ENCODE measurements around the gene DUSP22.

Gene DUSP22

GRCh38 chr6:299104-299980, 7.1 kb downstream of the DUSP22 start:
- Mint-ChIP-seq H3K4me1 (peaks cover 28% of the 10 kb centered on the region), H3K27ac (no peak overlapping the region), H3K9me3 (no peaks in the 10 kb centered on the region), H3K4me3 (no peak overlapping the region), H3K36me3 (no peaks in the 10 kb centered on the region)
- no peak for DNase-seq (ENCODE audit: low spot score in 2 of 2)
- no peak for ATAC-seq

- DNase-seq (ENCODE audit: low spot score in 2 of 2) (no peak), ATAC-seq (no peak)
- Mint-ChIP-seq H3K4me1 (peaks cover 21% of the 10 kb centered on the region), H3K27ac (no peak overlapping the region), H3K9me3 (no peaks in the 10 kb centered on the region), H3K36me3 (no peaks in the 10 kb centered on the region), H3K4me3 (no peak overlapping the region)
Observed at GRCh38 chr6:300026-300425, 7.7 kb downstream of the DUSP22 start.

- DNase-seq (ENCODE audit: low spot score in 2 of 2) (no peak), ATAC-seq (no peak)
- H3K27ac Mint-ChIP-seq, result no peak overlapping the region
- no peak overlapping the region for H3K4me3 Mint-ChIP-seq
- H3K36me3 Mint-ChIP-seq, result no peaks in the 10 kb centered on the region
- H3K4me1 Mint-ChIP-seq, result peaks cover 21% of the 10 kb centered on the region
- no peaks in the 10 kb centered on the region for H3K9me3 Mint-ChIP-seq
Observed at GRCh38 chr6:300494-301198, 8.4 kb downstream of the DUSP22 start.

GRCh38 chr6:301526-301925, 9.2 kb downstream of the DUSP22 start:
- ATAC-seq, result no peak
- no peak for DNase-seq (ENCODE audit: low spot score in 2 of 2)
- no peaks in the 10 kb centered on the region for H3K36me3 Mint-ChIP-seq

GRCh38 chr6:301929-302705, 9.8 kb downstream of the DUSP22 start:
- Mint-ChIP-seq H3K36me3 (no peaks in the 10 kb centered on the region), H3K9me3 (no peaks in the 10 kb centered on the region), H3K4me1 (peaks cover 9% of the 10 kb centered on the region), H3K4me3 (no peak overlapping the region), H3K27ac (no peak overlapping the region)
- no peak for DNase-seq (ENCODE audit: low spot score in 2 of 2)
- no peak for ATAC-seq

More at GRCh38 chr6:301526-301925, 9.2 kb downstream of the DUSP22 start:
- Mint-ChIP-seq H3K4me1 (peaks cover 15% of the 10 kb centered on the region), H3K4me3 (no peak overlapping the region), H3K9me3 (no peaks in the 10 kb centered on the region), H3K27ac (no peak overlapping the region)

GRCh38 chr6:302760-303159, 10.5 kb downstream of the DUSP22 start:
- H3K27ac Mint-ChIP-seq, result no peak overlapping the region
- H3K36me3 Mint-ChIP-seq, result no peaks in the 10 kb centered on the region
- DNase-seq (ENCODE audit: low spot score in 2 of 2) (no peak), ATAC-seq (no peak)
- no peak overlapping the region for H3K4me3 Mint-ChIP-seq
- peaks cover 2% of the 10 kb centered on the region for H3K4me1 Mint-ChIP-seq
- H3K9me3 Mint-ChIP-seq, result no peaks in the 10 kb centered on the region

- no peak for DNase-seq (ENCODE audit: low spot score in 2 of 2)
- Mint-ChIP-seq H3K27ac (no peak overlapping the region), H3K36me3 (no peaks in the 10 kb centered on the region), H3K9me3 (no peaks in the 10 kb centered on the region), H3K4me1 (no peaks in the 10 kb centered on the region), H3K4me3 (no peak overlapping the region)
- ATAC-seq, result no peak
Observed at GRCh38 chr6:303263-303662, 11.0 kb downstream of the DUSP22 start.

GRCh38 chr6:303948-304558, 11.8 kb downstream of the DUSP22 start:
- H3K9me3 Mint-ChIP-seq, result no peaks in the 10 kb centered on the region
- DNase-seq (ENCODE audit: low spot score in 2 of 2), result no peak
- H3K27ac Mint-ChIP-seq, result no peak overlapping the region
- no peaks in the 10 kb centered on the region for H3K36me3 Mint-ChIP-seq
- no peak for ATAC-seq
- H3K4me3 Mint-ChIP-seq, result no peak overlapping the region
- H3K4me1 Mint-ChIP-seq, result no peaks in the 10 kb centered on the region

GRCh38 chr6:304833-305370, 12.6 kb downstream of the DUSP22 start:
- H3K9me3 Mint-ChIP-seq, result no peaks in the 10 kb centered on the region
- H3K36me3 Mint-ChIP-seq, result no peaks in the 10 kb centered on the region
- no peak overlapping the region for H3K4me3 Mint-ChIP-seq
- H3K4me1 Mint-ChIP-seq, result peaks cover 4% of the 10 kb centered on the region
- no peak for DNase-seq (ENCODE audit: low spot score in 2 of 2)
- H3K27ac Mint-ChIP-seq, result no peak overlapping the region
- ATAC-seq, result no peak

- Mint-ChIP-seq H3K4me1 (peaks cover 7% of the 10 kb centered on the region), H3K36me3 (no peaks in the 10 kb centered on the region), H3K27ac (no peak overlapping the region), H3K9me3 (no peaks in the 10 kb centered on the region), H3K4me3 (no peak overlapping the region)
- ATAC-seq (peak; percentile 75), DNase-seq (ENCODE audit: low spot score in 2 of 2) (peak in 1 of 2 donors; percentile 72)
Observed at GRCh38 chr6:305371-306206, 13.3 kb downstream of the DUSP22 start.

- Mint-ChIP-seq H3K27ac (no peak overlapping the region), H3K4me3 (no peak overlapping the region)
Observed at GRCh38 chr6:306641-307061, 14.4 kb downstream of the DUSP22 start.

GRCh38 chr6:307065-307814, 15.0 kb downstream of the DUSP22 start:
- Mint-ChIP-seq H3K27ac (no peak overlapping the region), H3K4me3 (no peak overlapping the region), H3K9me3 (no peaks in the 10 kb centered on the region), H3K36me3 (peaks cover 8% of the 10 kb centered on the region), H3K4me1 (peaks cover 13% of the 10 kb centered on the region)
- ATAC-seq (no peak), DNase-seq (ENCODE audit: low spot score in 2 of 2) (no peak)

More at GRCh38 chr6:306641-307061, 14.4 kb downstream of the DUSP22 start:
- H3K9me3 Mint-ChIP-seq, result no peaks in the 10 kb centered on the region
- peaks cover 8% of the 10 kb centered on the region for H3K4me1 Mint-ChIP-seq
- DNase-seq (ENCODE audit: low spot score in 2 of 2) (no peak), ATAC-seq (no peak)
- H3K36me3 Mint-ChIP-seq, result peaks cover 7% of the 10 kb centered on the region

- peaks cover 11% of the 10 kb centered on the region for H3K36me3 Mint-ChIP-seq
- no peaks in the 10 kb centered on the region for H3K9me3 Mint-ChIP-seq
- H3K27ac Mint-ChIP-seq, result no peak overlapping the region
- H3K4me1 Mint-ChIP-seq, result peaks cover 19% of the 10 kb centered on the region
- no peak overlapping the region for H3K4me3 Mint-ChIP-seq
- DNase-seq (ENCODE audit: low spot score in 2 of 2) (no peak), ATAC-seq (no peak)
Observed at GRCh38 chr6:307874-308273, 15.6 kb downstream of the DUSP22 start.

Measured in stimulated activated effector memory CD8-positive, alpha-beta T cell treated with anti-CD3 and anti-CD28 coated beads, Interleukin-12 subunit alpha, Interleukin-12 subunit beta, amount 100 ng/mL, for 72 hours (primary cell).